ENCODE measurements around the gene ISCA2.

DNA sequence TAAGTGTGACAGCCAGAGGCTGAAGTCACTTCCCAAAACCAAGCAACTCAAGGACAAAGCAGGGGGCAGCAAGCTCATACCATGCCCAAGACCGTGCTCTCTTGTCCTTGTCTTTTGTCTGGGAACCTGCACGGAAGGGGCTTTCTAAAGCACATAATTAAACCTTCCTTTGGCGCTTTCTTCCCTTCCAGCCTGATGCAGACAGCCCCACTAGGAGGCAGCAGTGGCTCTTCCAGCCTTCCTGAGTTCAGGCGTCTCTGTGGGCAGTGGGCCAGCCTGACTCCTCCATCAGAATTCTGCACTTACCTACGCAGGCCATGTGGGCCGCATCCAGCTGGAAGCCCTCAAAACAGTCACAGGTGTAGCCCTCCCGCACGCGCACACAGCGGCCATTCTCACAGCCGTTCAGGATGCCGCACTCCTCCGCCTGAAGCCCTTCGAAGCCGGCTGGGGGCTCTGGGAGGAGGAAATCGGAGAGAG lies 7.6 kb downstream of the ISCA2 start:
- TF ChIP-seq YY1 (IDR thresholded peaks at IDR 0.05; ENCODE audit: insufficient read depth, insufficient read length) (no peak), ZNF274 (IDR thresholded peaks at IDR 0.05; ENCODE audit: low read depth, low read length) (no peak), SUZ12 (IDR thresholded peaks at IDR 0.05; ENCODE audit: extremely low read depth, insufficient read depth, insufficient read length) (no peak)

Measured in NT2/D1 (cell line).